Choroid plexus epithelial cell (primary cell): ENCODE data around the gene MAMLD1.

Source experiments
- DNase-seq: peaks from one replicate; pipeline ENCODE4 v3.0.0-alpha.2; 2010; ENCODE audit warnings: low read depth
- H3K4me3 ChIP-seq: 2 replicates; pipeline ENCODE4 v1.5.1; 2011; ENCODE audit warnings: low read depth, mild to moderate bottlenecking, control low read depth, low read length, moderate library complexity
- TF ChIP-seq, protein P1 (sequence below): conservative IDR thresholded peaks from 2 replicates; pipeline ENCODE4 v1.5.1; 2011; ENCODE audit warnings: low read depth, mild to moderate bottlenecking, control low read depth, inconsistent platforms, low read length, moderate library complexity

MAMLD1 gene

DNA sequence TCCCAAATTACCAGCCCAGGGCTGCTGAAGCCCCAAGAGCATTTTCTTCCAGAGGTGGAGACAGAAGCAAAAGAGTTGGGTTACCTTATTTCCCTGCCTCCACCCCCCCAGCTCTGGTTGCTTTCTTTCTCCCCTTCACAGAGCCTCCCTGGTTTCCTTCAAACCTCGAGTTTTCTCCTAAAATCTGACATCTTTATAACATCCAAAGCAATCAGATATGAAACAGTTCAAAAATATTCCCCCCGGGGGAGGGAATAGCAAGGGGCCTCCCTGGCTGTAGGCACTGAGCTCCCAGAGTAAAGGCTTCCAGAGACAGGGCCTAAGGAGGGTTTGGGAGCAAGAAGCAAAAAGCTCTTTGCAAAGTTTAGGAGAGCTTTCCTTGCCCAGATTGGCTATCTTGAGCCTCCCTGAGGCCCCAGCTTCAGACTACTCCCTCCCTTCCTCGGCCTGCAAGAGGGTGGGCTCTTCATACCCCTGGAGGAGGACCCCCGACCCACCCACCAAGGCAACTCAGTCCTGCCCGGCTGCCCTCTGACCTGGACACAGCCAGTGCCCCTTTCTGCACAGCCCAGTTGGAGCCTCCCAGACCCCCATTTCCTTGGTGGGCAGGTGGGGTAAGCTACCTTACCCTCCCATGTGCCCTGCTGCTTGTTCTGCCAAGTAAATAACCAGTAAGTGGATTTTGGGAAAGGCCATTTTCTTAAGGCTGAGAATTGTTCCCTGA lies 7.6 kb downstream of the MAMLD1 start:
- no peak for DNase-seq
- TF ChIP-seq, protein P1, sequence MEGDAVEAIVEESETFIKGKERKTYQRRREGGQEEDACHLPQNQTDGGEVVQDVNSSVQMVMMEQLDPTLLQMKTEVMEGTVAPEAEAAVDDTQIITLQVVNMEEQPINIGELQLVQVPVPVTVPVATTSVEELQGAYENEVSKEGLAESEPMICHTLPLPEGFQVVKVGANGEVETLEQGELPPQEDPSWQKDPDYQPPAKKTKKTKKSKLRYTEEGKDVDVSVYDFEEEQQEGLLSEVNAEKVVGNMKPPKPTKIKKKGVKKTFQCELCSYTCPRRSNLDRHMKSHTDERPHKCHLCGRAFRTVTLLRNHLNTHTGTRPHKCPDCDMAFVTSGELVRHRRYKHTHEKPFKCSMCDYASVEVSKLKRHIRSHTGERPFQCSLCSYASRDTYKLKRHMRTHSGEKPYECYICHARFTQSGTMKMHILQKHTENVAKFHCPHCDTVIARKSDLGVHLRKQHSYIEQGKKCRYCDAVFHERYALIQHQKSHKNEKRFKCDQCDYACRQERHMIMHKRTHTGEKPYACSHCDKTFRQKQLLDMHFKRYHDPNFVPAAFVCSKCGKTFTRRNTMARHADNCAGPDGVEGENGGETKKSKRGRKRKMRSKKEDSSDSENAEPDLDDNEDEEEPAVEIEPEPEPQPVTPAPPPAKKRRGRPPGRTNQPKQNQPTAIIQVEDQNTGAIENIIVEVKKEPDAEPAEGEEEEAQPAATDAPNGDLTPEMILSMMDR, result no peak
- H3K4me3 ChIP-seq, result no peak overlapping the region

DNA sequence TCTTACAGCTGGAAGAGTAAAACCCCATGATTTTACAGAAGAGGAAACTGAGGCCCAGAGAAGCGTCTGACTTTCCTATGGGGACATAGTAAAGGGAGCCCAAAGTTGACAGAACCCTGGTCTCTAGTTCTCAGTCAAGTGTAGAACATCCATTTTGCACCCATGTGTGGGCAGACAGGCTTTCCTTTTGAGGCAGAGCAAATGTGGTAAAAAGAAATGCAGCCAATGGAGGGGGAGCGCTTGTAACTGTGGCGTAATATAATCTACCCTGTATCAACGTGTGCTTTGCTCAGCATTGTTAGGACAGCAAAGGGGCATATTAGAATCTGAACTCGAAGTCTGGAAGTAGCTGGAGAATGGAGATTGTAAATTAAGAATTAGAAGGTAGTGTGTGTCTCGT lies 8.8 kb downstream of the MAMLD1 start:
- TF ChIP-seq, protein P1, result no peak
- DNase-seq, result no peak
- no peak overlapping the region for H3K4me3 ChIP-seq

DNA sequence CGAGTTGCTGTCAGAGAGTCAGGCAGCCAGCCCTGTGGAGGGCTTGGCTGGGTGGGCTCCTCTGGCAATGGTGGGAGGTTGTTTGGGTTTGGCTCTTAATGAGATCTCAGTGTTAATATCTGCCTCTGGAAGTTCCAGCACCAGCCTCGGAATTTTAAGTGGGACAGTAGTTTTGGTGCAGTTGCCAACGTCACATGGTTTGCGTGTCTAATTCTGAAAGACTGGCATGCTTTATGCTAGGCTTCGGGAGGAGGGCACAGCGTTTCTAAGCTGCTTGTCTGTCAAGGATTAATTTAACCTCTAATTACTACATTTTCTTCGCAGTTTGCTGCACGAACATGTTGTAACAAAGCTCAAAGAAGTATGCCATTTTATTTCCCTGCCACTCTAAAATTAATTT lies 9.2 kb downstream of the MAMLD1 start:
- H3K4me3 ChIP-seq, result no peak overlapping the region
- DNase-seq, result no peak
- TF ChIP-seq, protein P1, result no peak

DNA sequence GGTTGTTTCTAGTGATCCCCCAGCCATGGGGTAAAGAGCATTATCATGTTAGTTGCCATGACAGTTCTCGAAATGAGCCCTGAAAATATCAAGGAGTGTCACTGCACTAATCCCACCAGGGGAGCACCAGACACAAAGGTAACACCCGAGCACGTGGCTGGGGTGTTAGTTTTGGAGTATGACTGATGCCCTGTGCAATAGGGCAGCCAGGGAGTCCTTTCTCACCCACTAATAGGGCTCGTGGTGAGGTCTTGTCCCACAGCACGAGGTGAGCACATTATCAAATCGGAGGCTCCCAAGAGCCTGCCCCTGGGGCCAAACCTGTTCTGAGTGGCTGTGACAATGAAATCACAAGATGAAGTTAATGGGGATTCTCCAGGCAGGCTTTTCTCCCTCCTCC lies 9.6 kb downstream of the MAMLD1 start:
- no peak for DNase-seq
- TF ChIP-seq, protein P1, result no peak
- H3K4me3 ChIP-seq, result no peak overlapping the region

DNA sequence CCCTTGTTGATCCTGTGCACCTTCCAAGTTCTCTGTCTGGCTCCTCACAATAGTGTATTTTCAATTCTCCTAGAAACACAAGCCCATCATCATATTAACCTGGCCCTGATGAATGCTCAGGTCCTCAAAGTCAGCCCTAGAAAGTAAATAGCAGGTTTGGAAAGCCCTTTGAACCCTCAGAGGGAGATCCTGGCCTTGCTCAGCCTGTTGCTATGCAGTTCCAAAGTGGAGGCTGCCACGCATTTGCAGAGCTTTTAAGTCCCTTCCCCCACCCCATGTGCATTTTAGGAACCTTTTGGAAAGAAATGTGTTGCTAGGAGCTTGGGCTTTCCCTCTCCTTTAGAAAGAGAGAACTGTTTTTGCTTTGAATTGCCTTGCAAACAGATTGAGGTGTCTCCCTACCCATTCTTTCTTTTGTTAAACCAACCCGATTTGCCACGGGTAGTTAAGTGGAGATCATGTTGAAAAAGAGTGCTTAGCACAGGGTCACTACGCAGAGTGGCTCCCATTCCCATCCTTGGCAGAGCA lies 12.2 kb downstream of the MAMLD1 start:
- TF ChIP-seq, protein P1, result no peak
- no peak overlapping the region for H3K4me3 ChIP-seq
- no peak for DNase-seq

DNA sequence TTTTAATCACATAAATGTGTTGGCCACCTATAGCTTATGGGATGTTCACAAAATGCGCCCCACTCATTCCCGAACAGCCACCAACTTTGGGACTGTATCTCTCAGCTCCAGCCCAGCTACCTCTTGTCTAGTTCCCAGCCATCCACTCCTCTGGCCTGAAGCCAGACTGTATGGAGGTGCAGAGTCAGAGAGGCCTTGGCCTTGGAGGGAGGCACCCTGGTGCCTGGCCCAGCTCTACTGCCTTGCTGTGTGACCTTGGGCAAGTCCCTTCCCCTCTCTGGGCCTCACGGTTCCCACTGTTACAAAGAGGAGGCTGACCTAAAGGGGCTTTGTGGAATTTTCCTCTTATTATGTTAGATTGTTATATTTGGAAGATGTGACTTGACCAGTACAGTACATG lies 13.9 kb downstream of the MAMLD1 start:
- no peak for DNase-seq
- H3K4me3 ChIP-seq, result no peak overlapping the region
- TF ChIP-seq, protein P1, result no peak

DNA sequence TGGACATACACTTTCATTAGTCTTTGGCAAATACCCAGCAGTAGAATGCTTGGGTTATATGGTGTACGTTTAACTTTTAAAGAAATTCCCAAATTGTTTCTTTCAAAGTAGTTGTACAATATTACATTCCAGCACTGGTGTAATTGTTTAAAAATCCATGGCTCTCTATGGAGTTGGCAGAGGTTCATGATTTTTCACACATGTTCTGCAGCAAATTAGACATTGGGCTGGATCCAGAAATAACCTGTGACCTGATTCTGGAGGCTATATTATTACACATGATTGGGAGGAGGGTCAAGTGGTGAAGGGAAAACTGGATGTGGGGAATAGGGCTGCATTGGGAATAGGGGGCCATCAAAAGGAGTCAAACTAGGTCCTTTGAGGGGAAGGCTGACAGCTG lies 41.9 kb downstream of the MAMLD1 start:
- no peak overlapping the region for H3K4me3 ChIP-seq
- DNase-seq, result peak; percentile 20
- TF ChIP-seq, protein P1, result no peak
